ENCODE measurements around the gene KDELR1. TPM values are rescaled to one million over a fixed set of nuclear protein-coding genes. Genes with fewer than 3 reads are reported as not detected.
"Not testable (repeated sequence)": the region's sequence is repeated elsewhere in the genome, so short reads cannot be mapped to it uniquely, and the experiment has no call there.

The KDELR1 gene
- total RNA-seq, 1 donor from 2014 or later, result 213 TPM

DNA sequence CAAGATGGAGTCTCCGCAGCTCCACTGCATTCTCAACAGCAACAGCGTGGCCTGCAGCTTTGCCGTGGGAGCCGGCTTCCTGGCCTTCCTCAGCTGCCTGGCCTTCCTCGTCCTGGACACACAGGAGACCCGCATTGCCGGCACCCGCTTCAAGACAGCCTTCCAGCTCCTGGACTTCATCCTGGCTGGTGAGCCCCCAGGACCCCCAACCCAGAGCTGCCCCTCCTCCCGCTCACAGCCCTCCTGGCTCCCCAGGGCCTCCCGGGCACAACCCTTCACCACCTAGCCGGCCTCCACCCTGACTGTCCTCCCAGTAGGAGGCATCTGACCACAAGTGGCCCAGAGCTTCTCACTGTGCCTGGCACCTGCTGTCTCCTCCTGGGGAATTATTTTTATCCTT is 17.8 kb downstream of the KDELR1 start:
- Mint-ChIP-seq H3K27ac (ENCODE audit: unreplicated experiment) (no peak overlapping the region), H3K4me1 (ENCODE audit: low read depth, unreplicated experiment) (peaks cover 16% of the 10 kb centered on the region), H3K4me3 (ENCODE audit: unreplicated experiment) (no peak overlapping the region), H3K9me3 (ENCODE audit: unreplicated experiment) (peaks cover 4% of the 10 kb centered on the region), H3K27me3 (ENCODE audit: unreplicated experiment) (peaks cover 5% of the 10 kb centered on the region), H3K36me3 (ENCODE audit: unreplicated experiment) (no peaks in the 10 kb centered on the region)
- TF ChIP-seq, protein P1, sequence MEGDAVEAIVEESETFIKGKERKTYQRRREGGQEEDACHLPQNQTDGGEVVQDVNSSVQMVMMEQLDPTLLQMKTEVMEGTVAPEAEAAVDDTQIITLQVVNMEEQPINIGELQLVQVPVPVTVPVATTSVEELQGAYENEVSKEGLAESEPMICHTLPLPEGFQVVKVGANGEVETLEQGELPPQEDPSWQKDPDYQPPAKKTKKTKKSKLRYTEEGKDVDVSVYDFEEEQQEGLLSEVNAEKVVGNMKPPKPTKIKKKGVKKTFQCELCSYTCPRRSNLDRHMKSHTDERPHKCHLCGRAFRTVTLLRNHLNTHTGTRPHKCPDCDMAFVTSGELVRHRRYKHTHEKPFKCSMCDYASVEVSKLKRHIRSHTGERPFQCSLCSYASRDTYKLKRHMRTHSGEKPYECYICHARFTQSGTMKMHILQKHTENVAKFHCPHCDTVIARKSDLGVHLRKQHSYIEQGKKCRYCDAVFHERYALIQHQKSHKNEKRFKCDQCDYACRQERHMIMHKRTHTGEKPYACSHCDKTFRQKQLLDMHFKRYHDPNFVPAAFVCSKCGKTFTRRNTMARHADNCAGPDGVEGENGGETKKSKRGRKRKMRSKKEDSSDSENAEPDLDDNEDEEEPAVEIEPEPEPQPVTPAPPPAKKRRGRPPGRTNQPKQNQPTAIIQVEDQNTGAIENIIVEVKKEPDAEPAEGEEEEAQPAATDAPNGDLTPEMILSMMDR (IDR thresholded peaks at IDR 0.05; ENCODE audit: partially characterized antibody, unreplicated experiment), result no peak
- no peak for DNase-seq

DNA sequence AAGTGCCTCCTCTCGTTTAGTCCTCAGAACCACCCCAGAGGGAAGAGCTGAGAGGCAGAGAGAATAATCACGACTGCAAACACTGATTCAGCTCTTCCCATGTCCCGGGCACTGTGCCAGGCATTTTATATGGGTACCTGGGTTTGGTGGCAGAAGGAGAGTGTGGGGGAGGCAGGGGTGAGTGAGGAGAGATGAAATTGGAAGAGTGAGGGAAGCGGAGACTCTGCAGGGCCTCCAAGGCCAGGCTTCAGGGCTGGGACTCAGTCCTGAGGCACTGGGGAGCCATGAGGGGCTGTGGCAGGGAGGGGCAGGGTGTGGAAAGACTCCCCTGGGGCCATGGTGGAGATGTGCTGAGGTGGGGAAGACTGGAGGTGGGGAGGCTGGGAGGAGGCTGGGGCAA is 18.4 kb downstream of the KDELR1 start:
- TF ChIP-seq, protein P1 (IDR thresholded peaks at IDR 0.05; ENCODE audit: partially characterized antibody, unreplicated experiment), result no peak
- H3K36me3 Mint-ChIP-seq (ENCODE audit: unreplicated experiment), result no peaks in the 10 kb centered on the region
- DNase-seq, result no peak
- peak overlapping the region; percentile 31 for H3K27ac Mint-ChIP-seq (ENCODE audit: unreplicated experiment)
- peaks cover 19% of the 10 kb centered on the region for H3K4me1 Mint-ChIP-seq (ENCODE audit: low read depth, unreplicated experiment)
- peaks cover 5% of the 10 kb centered on the region for H3K27me3 Mint-ChIP-seq (ENCODE audit: unreplicated experiment)
- no peak overlapping the region for H3K4me3 Mint-ChIP-seq (ENCODE audit: unreplicated experiment)
- H3K9me3 Mint-ChIP-seq (ENCODE audit: unreplicated experiment), result peaks cover 4% of the 10 kb centered on the region

DNA sequence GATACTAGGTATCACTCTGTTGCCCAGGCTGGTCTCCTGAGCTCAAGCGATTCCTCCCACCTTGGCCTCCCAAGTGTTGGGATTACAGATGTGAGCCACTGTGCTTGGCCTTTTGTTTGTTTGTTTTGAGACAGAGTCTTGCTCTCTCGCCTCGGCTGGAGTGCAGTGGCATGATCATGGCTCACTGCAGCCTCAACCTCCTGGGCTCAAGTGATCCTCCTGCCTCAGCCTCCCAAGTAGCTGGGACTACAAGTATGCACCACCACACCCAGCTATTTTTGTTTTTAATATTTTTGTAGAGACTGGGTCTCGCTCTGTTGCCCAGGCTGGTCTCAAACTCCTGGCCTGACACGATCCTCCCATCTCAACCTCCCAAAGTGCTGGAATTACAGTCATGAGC is 19.6 kb downstream of the KDELR1 start:
- not testable (repeated sequence) for H3K27me3 Mint-ChIP-seq (ENCODE audit: unreplicated experiment); DNase-seq; H3K9me3 Mint-ChIP-seq (ENCODE audit: unreplicated experiment); H3K4me3 Mint-ChIP-seq (ENCODE audit: unreplicated experiment); H3K27ac Mint-ChIP-seq (ENCODE audit: unreplicated experiment); H3K36me3 Mint-ChIP-seq (ENCODE audit: unreplicated experiment)
- H3K4me1 Mint-ChIP-seq (ENCODE audit: low read depth, unreplicated experiment), result peaks cover 19% of the 10 kb centered on the region

DNA sequence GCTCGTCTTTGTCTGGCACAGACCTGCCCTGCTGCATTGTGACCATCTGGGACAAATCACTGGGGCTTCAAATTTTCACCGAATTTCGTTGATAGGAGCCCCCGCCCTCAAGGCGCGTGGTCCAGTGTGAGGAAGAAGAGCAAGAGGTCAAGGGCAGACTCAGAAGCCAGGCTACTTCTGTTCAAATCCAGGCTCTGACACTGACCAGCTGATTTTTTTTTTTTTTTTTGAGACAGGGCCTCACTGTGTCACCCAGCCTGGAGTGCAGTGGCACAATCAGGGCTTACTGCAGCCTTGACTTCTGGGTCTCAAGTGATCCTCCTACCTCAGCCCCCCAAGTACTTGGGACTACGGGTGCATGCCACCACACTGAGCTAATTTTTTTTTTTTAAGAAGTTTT is 20.0 kb downstream of the KDELR1 start:
- H3K9me3 Mint-ChIP-seq (ENCODE audit: unreplicated experiment), result peaks cover 4% of the 10 kb centered on the region
- TF ChIP-seq, protein P1 (IDR thresholded peaks at IDR 0.05; ENCODE audit: partially characterized antibody, unreplicated experiment), result no peak
- H3K27ac Mint-ChIP-seq (ENCODE audit: unreplicated experiment), result peak overlapping the region; percentile 72
- no peaks in the 10 kb centered on the region for H3K36me3 Mint-ChIP-seq (ENCODE audit: unreplicated experiment)
- H3K4me3 Mint-ChIP-seq (ENCODE audit: unreplicated experiment), result no peak overlapping the region
- no peak for DNase-seq
- H3K4me1 Mint-ChIP-seq (ENCODE audit: low read depth, unreplicated experiment), result peaks cover 19% of the 10 kb centered on the region
- H3K27me3 Mint-ChIP-seq (ENCODE audit: unreplicated experiment), result peaks cover 5% of the 10 kb centered on the region

DNA sequence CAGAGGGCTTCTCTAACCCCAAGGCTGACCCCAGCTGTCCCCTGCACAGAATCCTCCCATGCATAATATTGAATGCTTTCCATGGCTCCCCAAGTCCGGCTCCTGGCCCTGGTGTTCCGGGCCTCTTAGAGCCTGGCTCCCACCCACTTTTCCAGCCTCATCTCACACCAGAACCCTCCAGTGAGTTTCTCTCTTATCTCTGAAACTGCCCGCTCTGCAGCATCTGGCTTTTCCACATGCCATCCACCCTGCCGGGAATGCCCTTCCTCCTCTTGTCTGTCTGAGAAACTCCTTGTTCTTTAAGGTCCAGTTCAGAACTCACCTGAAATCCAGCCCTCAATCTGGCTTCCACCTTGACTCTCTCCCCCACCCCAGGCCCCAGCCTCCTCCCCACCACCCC is 20.4 kb downstream of the KDELR1 start:
- no peaks in the 10 kb centered on the region for H3K36me3 Mint-ChIP-seq (ENCODE audit: unreplicated experiment)
- peaks cover 5% of the 10 kb centered on the region for H3K27me3 Mint-ChIP-seq (ENCODE audit: unreplicated experiment)
- TF ChIP-seq, protein P1 (IDR thresholded peaks at IDR 0.05; ENCODE audit: partially characterized antibody, unreplicated experiment), result no peak
- H3K27ac Mint-ChIP-seq (ENCODE audit: unreplicated experiment), result peak overlapping the region; percentile 72
- H3K9me3 Mint-ChIP-seq (ENCODE audit: unreplicated experiment), result peaks cover 4% of the 10 kb centered on the region
- no peak for DNase-seq
- H3K4me1 Mint-ChIP-seq (ENCODE audit: low read depth, unreplicated experiment), result peaks cover 19% of the 10 kb centered on the region
- H3K4me3 Mint-ChIP-seq (ENCODE audit: unreplicated experiment), result no peak overlapping the region

DNA sequence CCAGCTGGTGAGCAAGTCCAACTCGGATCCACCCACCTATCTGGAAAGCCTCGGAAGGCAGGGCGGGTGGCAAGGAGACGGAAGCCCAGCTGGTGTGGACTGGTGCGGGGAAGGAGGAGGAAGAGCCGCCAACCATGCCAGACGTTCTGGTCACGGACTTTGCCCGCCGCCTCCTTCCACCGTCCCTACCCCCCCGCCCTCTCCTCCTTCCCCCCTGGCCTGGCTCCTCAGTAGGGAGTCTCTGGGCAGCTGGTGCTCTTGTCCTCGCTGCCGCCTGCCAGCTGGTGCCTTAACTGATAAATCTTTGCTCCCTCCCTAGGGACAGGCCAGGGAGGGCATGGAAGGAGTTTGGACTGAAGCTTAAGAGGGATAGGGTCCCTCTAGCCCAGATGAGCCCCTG is 22.4 kb downstream of the KDELR1 start:
- peaks cover 4% of the 10 kb centered on the region for H3K9me3 Mint-ChIP-seq (ENCODE audit: unreplicated experiment)
- H3K36me3 Mint-ChIP-seq (ENCODE audit: unreplicated experiment), result no peaks in the 10 kb centered on the region
- peak; percentile 47 for DNase-seq
- no peak overlapping the region for H3K27ac Mint-ChIP-seq (ENCODE audit: unreplicated experiment)
- H3K4me3 Mint-ChIP-seq (ENCODE audit: unreplicated experiment), result no peak overlapping the region
- TF ChIP-seq, protein P1 (IDR thresholded peaks at IDR 0.05; ENCODE audit: partially characterized antibody, unreplicated experiment), result no peak
- H3K4me1 Mint-ChIP-seq (ENCODE audit: low read depth, unreplicated experiment), result peaks cover 19% of the 10 kb centered on the region
- H3K27me3 Mint-ChIP-seq (ENCODE audit: unreplicated experiment), result peaks cover 5% of the 10 kb centered on the region

Data from glutamatergic neuron (in vitro differentiated cells).